ENCODE measurements around the gene IL21R.

The IL21R gene

GRCh38 chr16:27421961-27422740 is 20.2 kb downstream of the IL21R start:
- no peak for TF ChIP-seq EZH2 (optimal IDR thresholded peaks at IDR 0.05; ENCODE audit: low read depth, low read length)
- TF ChIP-seq EZH2phosphoT487 (IDR thresholded peaks at IDR 0.05; ENCODE audit: low read length): no peak
- TF ChIP-seq, protein P1, sequence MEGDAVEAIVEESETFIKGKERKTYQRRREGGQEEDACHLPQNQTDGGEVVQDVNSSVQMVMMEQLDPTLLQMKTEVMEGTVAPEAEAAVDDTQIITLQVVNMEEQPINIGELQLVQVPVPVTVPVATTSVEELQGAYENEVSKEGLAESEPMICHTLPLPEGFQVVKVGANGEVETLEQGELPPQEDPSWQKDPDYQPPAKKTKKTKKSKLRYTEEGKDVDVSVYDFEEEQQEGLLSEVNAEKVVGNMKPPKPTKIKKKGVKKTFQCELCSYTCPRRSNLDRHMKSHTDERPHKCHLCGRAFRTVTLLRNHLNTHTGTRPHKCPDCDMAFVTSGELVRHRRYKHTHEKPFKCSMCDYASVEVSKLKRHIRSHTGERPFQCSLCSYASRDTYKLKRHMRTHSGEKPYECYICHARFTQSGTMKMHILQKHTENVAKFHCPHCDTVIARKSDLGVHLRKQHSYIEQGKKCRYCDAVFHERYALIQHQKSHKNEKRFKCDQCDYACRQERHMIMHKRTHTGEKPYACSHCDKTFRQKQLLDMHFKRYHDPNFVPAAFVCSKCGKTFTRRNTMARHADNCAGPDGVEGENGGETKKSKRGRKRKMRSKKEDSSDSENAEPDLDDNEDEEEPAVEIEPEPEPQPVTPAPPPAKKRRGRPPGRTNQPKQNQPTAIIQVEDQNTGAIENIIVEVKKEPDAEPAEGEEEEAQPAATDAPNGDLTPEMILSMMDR (IDR thresholded peaks at IDR 0.05; ENCODE audit: low read length): no peak
- Histone ChIP-seq H4K20me1 (ENCODE audit: insufficient read depth, low read length) (no peaks in the 10 kb centered on the region), H2AFZ (ENCODE audit: low read length) (no peak overlapping the region), H3K79me2 (ENCODE audit: low read length) (no peaks in the 10 kb centered on the region), H3K9me2 (replicated peaks; ENCODE audit: insufficient read depth, low read length) (no peaks in the 10 kb centered on the region), H3F3A (ENCODE audit: insufficient read depth, low read length) (no peaks in the 10 kb centered on the region), H3K9ac (ENCODE audit: low read length) (no peak overlapping the region), H3K27ac (ENCODE audit: low read length) (no peak overlapping the region), H3K4me2 (ENCODE audit: low read depth, low read length) (no peak overlapping the region), H3K36me3 (replicated peaks; ENCODE audit: insufficient read depth, low read length) (0 out of 2 replicates have a peak, but pooled peaks cover 5% of the 10 kb centered on the region), H3K9me3 (replicated peaks; ENCODE audit: insufficient read depth, low read length) (no peaks in the 10 kb centered on the region), H3K4me1 (ENCODE audit: low read length) (no peaks in the 10 kb centered on the region), H3K4me3 (ENCODE audit: low read length) (no peak overlapping the region), H3K27me3 (replicated peaks; ENCODE audit: insufficient read depth, low read length) (no peaks in the 10 kb centered on the region)
- DNase-seq: no peak

GRCh38 chr16:27424772-27425498 is 23.0 kb downstream of the IL21R start:
- H3K27ac ChIP-seq (ENCODE audit: low read length): no peak overlapping the region
- no peaks in the 10 kb centered on the region for H3K9me3 ChIP-seq (replicated peaks; ENCODE audit: insufficient read depth, low read length)
- H2AFZ ChIP-seq (ENCODE audit: low read length): no peak overlapping the region
- H4K20me1 ChIP-seq (ENCODE audit: insufficient read depth, low read length): no peaks in the 10 kb centered on the region
- no peak for DNase-seq
- no peaks in the 10 kb centered on the region for H3K79me2 ChIP-seq (ENCODE audit: low read length)
- no peaks in the 10 kb centered on the region for H3F3A ChIP-seq (ENCODE audit: insufficient read depth, low read length)
- H3K4me1 ChIP-seq (ENCODE audit: low read length): no peaks in the 10 kb centered on the region
- no peaks in the 10 kb centered on the region for H3K9me2 ChIP-seq (replicated peaks; ENCODE audit: insufficient read depth, low read length)
- no peak overlapping the region for H3K4me3 ChIP-seq (ENCODE audit: low read length)
- H3K9ac ChIP-seq (ENCODE audit: low read length): no peak overlapping the region
- no peak overlapping the region for H3K4me2 ChIP-seq (ENCODE audit: low read depth, low read length)
- TF ChIP-seq, protein P1 (IDR thresholded peaks at IDR 0.05; ENCODE audit: low read length): no peak
- TF ChIP-seq EZH2phosphoT487 (IDR thresholded peaks at IDR 0.05; ENCODE audit: low read length): no peak
- TF ChIP-seq EZH2 (optimal IDR thresholded peaks at IDR 0.05; ENCODE audit: low read depth, low read length): no peak
- 0 out of 2 replicates have a peak, but pooled peaks cover 5% of the 10 kb centered on the region for H3K36me3 ChIP-seq (replicated peaks; ENCODE audit: insufficient read depth, low read length)
- no peaks in the 10 kb centered on the region for H3K27me3 ChIP-seq (replicated peaks; ENCODE audit: insufficient read depth, low read length)

GRCh38 chr16:27425961-27426360 is 24.0 kb downstream of the IL21R start:
- TF ChIP-seq EZH2 (optimal IDR thresholded peaks at IDR 0.05; ENCODE audit: low read depth, low read length) (no peak), EZH2phosphoT487 (IDR thresholded peaks at IDR 0.05; ENCODE audit: low read length) (no peak)
- TF ChIP-seq, protein P1 (IDR thresholded peaks at IDR 0.05; ENCODE audit: low read length): no peak
- Histone ChIP-seq H3K27me3 (replicated peaks; ENCODE audit: insufficient read depth, low read length) (no peaks in the 10 kb centered on the region), H4K20me1 (ENCODE audit: insufficient read depth, low read length) (no peaks in the 10 kb centered on the region), H2AFZ (ENCODE audit: low read length) (no peak overlapping the region), H3K79me2 (ENCODE audit: low read length) (no peaks in the 10 kb centered on the region), H3K36me3 (replicated peaks; ENCODE audit: insufficient read depth, low read length) (0 out of 2 replicates have a peak, but pooled peaks cover 5% of the 10 kb centered on the region), H3K27ac (ENCODE audit: low read length) (no peak overlapping the region), H3F3A (ENCODE audit: insufficient read depth, low read length) (no peaks in the 10 kb centered on the region), H3K9me3 (replicated peaks; ENCODE audit: insufficient read depth, low read length) (no peaks in the 10 kb centered on the region), H3K9me2 (replicated peaks; ENCODE audit: insufficient read depth, low read length) (no peaks in the 10 kb centered on the region), H3K9ac (ENCODE audit: low read length) (no peak overlapping the region), H3K4me1 (ENCODE audit: low read length) (peaks cover 7% of the 10 kb centered on the region; the same call in 1 of the 2 replicates), H3K4me3 (ENCODE audit: low read length) (no peak overlapping the region), H3K4me2 (ENCODE audit: low read depth, low read length) (no peak overlapping the region)
- DNase-seq: no peak

Measured in MM.1S (cell line).